ENCODE measurements around the gene BMP8B. TPM values are rescaled to one million over a fixed set of nuclear protein-coding genes. Genes with fewer than 3 reads are reported as not detected.
A peak's percentile ranks its signal among the peaks of the same experiment; 100 is the strongest.

The BMP8B gene
- total RNA-seq, 1 experiment from 2014 or later: 0.42 TPM

DNA sequence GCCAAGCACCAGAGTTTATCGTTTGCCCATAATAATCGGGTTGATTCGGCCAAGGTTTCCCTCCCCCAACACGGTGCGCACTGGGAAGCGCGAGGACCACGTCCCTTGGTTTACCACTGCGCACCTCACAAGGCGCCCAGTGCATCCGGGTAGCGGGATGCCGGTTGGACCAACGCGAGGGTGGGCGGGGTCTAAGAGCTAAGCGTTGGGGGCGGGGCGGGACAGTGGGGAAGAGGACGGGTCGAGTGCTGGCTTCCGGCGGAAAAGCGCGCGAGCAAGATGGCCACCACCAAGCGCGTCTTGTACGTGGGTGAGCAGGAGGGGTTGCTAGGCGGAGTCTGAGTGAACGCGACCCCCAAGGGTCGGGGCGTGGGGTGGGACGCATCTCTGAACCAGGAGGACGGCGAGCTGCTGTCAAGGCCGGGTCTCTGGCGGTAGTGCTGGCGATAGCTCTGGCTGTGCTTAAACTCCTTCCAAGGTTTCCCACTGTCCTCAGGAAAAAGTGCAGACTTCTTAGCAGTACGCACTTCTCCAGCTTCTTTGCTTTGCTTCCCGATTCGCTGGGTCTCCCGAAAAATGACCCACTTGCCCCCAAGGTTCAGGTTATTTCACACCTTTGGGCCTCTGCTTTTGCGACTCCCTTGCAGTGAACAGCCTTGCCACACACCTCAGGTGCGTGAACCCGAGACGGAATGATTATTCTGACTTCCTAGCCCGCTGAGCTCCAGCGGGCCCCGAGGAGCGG is 49.9 kb downstream of the BMP8B start, which contains the start of gene PPIE:
PPIE (plus strand) TSS at position 261 of the 745 bp plus-strand sequence; CDS start at position 280, 19 bp downstream.
- Histone ChIP-seq H3K4ac (ENCODE audit: low read depth, low read length) (no peak within 1 kb of the TSS), H4K91ac (ENCODE audit: insufficient read length, low read depth, low read length) (no peak within 1 kb of the TSS), H3K23me2 (ENCODE audit: insufficient read length, low read depth, low read length, poor library complexity, severe bottlenecking) (peaks cover 7% of the 10 kb centered on the region), H2BK5ac (ENCODE audit: insufficient read length, low read length) (no peak within 1 kb of the TSS), H2AFZ (ENCODE audit: low read length) (no peak within 1 kb of the TSS), H3K14ac (ENCODE audit: insufficient read depth, low read length) (peak within 1 kb of the TSS; percentile 36), H3K9ac (ENCODE audit: extremely low read depth, insufficient read length, low read length) (peak within 1 kb of the TSS; percentile 77), H3K4me2 (ENCODE audit: insufficient read depth, insufficient read length, low read length) (peak within 1 kb of the TSS; percentile 80), H2BK120ac (ENCODE audit: low read depth, low read length, poor library complexity, severe bottlenecking) (no peak within 1 kb of the TSS), H3K27me3 (ENCODE audit: insufficient read depth, low read length) (peaks cover 6% of the 10 kb centered on the region; the same call in 1 of the 2 replicates), H3K18ac (ENCODE audit: insufficient read length, low read depth, low read length) (peak within 1 kb of the TSS; percentile 82), H4K8ac (replicated peaks; ENCODE audit: insufficient read length, low read depth, low read length) (peak within 1 kb of the TSS; percentile 29), H3K23ac (ENCODE audit: insufficient read length, low read depth, low read length) (no peak within 1 kb of the TSS), H2BK15ac (ENCODE audit: low read depth, low read length) (no peak within 1 kb of the TSS), H3K27ac (ENCODE audit: insufficient read length, low read depth, low read length) (no peak within 1 kb of the TSS), H3K9me3 (ENCODE audit: control insufficient read depth, low read depth, low read length) (no peaks in the 10 kb centered on the region), H3T11ph (ENCODE audit: low read length) (no peak within 1 kb of the TSS), H4K20me1 (ENCODE audit: control insufficient read depth, insufficient read depth, insufficient read length) (no peaks in the 10 kb centered on the region), H3K4me1 (ENCODE audit: insufficient read depth, low read length) (peaks cover 2% of the 10 kb centered on the region; the same call in 1 of the 2 replicates), H2BK20ac (ENCODE audit: low read depth, low read length, poor library complexity, severe bottlenecking) (no peak within 1 kb of the TSS), H3K56ac (ENCODE audit: insufficient read length, low read depth, low read length) (no peak within 1 kb of the TSS), H2AK5ac (ENCODE audit: insufficient read length, low read length) (no peak within 1 kb of the TSS), H3K79me1 (ENCODE audit: insufficient read depth, low read depth, low read length, poor library complexity, severe bottlenecking) (no peaks in the 10 kb centered on the region), H4K5ac (ENCODE audit: insufficient read length, low read depth, low read length) (no peak within 1 kb of the TSS), H2BK12ac (ENCODE audit: insufficient read length, low read depth, low read length) (no peak within 1 kb of the TSS), H3K79me2 (ENCODE audit: insufficient read depth, low read length) (no peaks in the 10 kb centered on the region)
- Mint-ChIP-seq H3K36me3 (ENCODE audit: insufficient read depth in 1 of 3, low read depth in 3 of 3) (peaks cover 0 to 31% (median 28%) of the 10 kb centered on the region in 3 experiments; a peak in 6 of 7 replicates), H3K27me3 (ENCODE audit: low read depth) (peaks cover 50% of the 10 kb centered on the region), H3K9me3 (no peaks in the 10 kb centered on the region), H3K4me3 (peak within 1 kb of the TSS; percentile 96 to 97), H3K4me1 (peaks cover 9 to 13% of the 10 kb centered on the region in 2 experiments), H3K27ac (peak within 1 kb of the TSS in 2 of 3 experiments; percentile 89 to 95; a peak in 3 of 7 replicates)
- peak; percentile 95 for DNase-seq
- no CpG with 5 or more reads among the region's 52 CpGs for WGBS (ENCODE audit: extremely low coverage, insufficient read length, low lambda C conversion rate)
- TF ChIP-seq CTCF (conservative IDR thresholded peaks at IDR 0.05): no peak

Measured in H9 (cell line).